ENCODE measurements around the gene CARD19. TPM values are rescaled to one million over a fixed set of nuclear protein-coding genes. Genes with fewer than 3 reads are reported as not detected.

Gene CARD19
- total RNA-seq: 25.6 TPM
- long read RNA-seq, transcript CARD19-201 (6 exons, 855 nt): major isoform, 15 of 41 reads
- long read RNA-seq, transcript CARD19-207 (6 exons, 759 nt): minor isoform, 11 of 41 reads
- long read RNA-seq, partial matches to known transcripts: 0 of 41 reads
- long read RNA-seq, other reads (novel, unspliced or antisense): 8 of 41 reads

GRCh38 chr9:93096131-93096802 is at the start of gene CARD19:
TSS of gene CARD19 (plus strand) at chr9:93096217. CDS start at chr9:93096346, 129 bp downstream.
- Histone ChIP-seq H3K4me1 (peaks cover 68% of the 10 kb centered on the region), H3K36me3 (no peaks in the 10 kb centered on the region), H3K27ac (peak within 1 kb of the TSS; percentile 95), H3K4me3 (peak within 1 kb of the TSS; percentile 79), H3K27me3 (ENCODE audit: low read depth) (no peaks in the 10 kb centered on the region), H3K9me3 (no peaks in the 10 kb centered on the region)
- TF ChIP-seq CTCF (IDR thresholded peaks at IDR 0.05): no peak
- ATAC-seq (peak; percentile 12 to 44), DNase-seq (peak; percentile 77)
- intact Hi-C loops (cut with DNase I): no loop called here

- H3K36me3 ChIP-seq: no peaks in the 10 kb centered on the region
- H3K4me3 ChIP-seq: no peak overlapping the region
- H3K27me3 ChIP-seq (ENCODE audit: low read depth): no peaks in the 10 kb centered on the region
- intact Hi-C loops (cut with DNase I): no loop called here
- no peaks in the 10 kb centered on the region for H3K9me3 ChIP-seq
- TF ChIP-seq CTCF (IDR thresholded peaks at IDR 0.05): no peak
- H3K4me1 ChIP-seq: peaks cover 18% of the 10 kb centered on the region
- ATAC-seq (no peak), DNase-seq (no peak)
- no peak overlapping the region for H3K27ac ChIP-seq
Observed at GRCh38 chr9:93048566-93049448, 47.2 kb upstream of the CARD19 start.

GRCh38 chr9:93049491-93049890 is 46.5 kb upstream of the CARD19 start:
- no peak overlapping the region for H3K4me3 ChIP-seq
- peaks cover 24% of the 10 kb centered on the region for H3K4me1 ChIP-seq
- DNase-seq: no peak
- no peaks in the 10 kb centered on the region for H3K27me3 ChIP-seq (ENCODE audit: low read depth)
- intact Hi-C loops (cut with DNase I): no loop called here
- no peak overlapping the region for H3K27ac ChIP-seq
- no peak for TF ChIP-seq CTCF (IDR thresholded peaks at IDR 0.05)
- H3K36me3 ChIP-seq: no peaks in the 10 kb centered on the region
- ATAC-seq: no peak
- H3K9me3 ChIP-seq: no peaks in the 10 kb centered on the region

GRCh38 chr9:93050231-93050630 is 45.8 kb upstream of the CARD19 start:
- no peaks in the 10 kb centered on the region for H3K9me3 ChIP-seq
- peaks cover 32% of the 10 kb centered on the region for H3K4me1 ChIP-seq
- TF ChIP-seq CTCF (IDR thresholded peaks at IDR 0.05): no peak
- no peak overlapping the region for H3K4me3 ChIP-seq
- H3K27ac ChIP-seq: no peak overlapping the region
- ATAC-seq (no peak), DNase-seq (no peak)
- no peaks in the 10 kb centered on the region for H3K36me3 ChIP-seq
- H3K27me3 ChIP-seq (ENCODE audit: low read depth): no peaks in the 10 kb centered on the region
- intact Hi-C loops (cut with DNase I): no loop called here

GRCh38 chr9:93051680-93052089 is 44.3 kb upstream of the CARD19 start:
- no peak for TF ChIP-seq CTCF (IDR thresholded peaks at IDR 0.05)
- Histone ChIP-seq H3K27ac (peak overlapping the region; percentile 77), H3K9me3 (no peaks in the 10 kb centered on the region), H3K4me1 (peaks cover 36% of the 10 kb centered on the region), H3K27me3 (ENCODE audit: low read depth) (no peaks in the 10 kb centered on the region), H3K4me3 (no peak overlapping the region), H3K36me3 (no peaks in the 10 kb centered on the region)
- ATAC-seq (peak; percentile 87 to 89), DNase-seq (no peak)
- intact Hi-C loops (cut with DNase I): no loop called here

Data from lower lobe of right lung (tissue), 2 donors.